Sigmoid colon (tissue), 4 donors: ENCODE results near the gene HERC4.

Source experiments
- CTCF ChIP-seq, 4 experiments: fragments of 450-650 bp in 3 of 4; fragments of 200-600 bp in 1 of 4; IDR thresholded peaks; one replicate each; pipeline ENCODE4 v1.5.1; 2016 to 2019; ENCODE audit warnings: antibody characterized with exemption in 4 of 4, mild to moderate bottlenecking in 3 of 4, moderate library complexity in 2 of 4
- EP300 ChIP-seq, 4 donors: sonication (generic); formaldehyde crosslinking; IDR thresholded peaks; one replicate each; pipeline ENCODE4 v1.6.1; 2017; ENCODE audit warnings: antibody characterized with exemption in 4 of 4
- POLR2A ChIP-seq, 2 donors: fragments of 450-650 bp; IDR thresholded peaks; one replicate each; pipeline ENCODE4 v1.6.1; 2016; ENCODE audit warnings: antibody characterized with exemption in 2 of 2, mild to moderate bottlenecking in 2 of 2, moderate library complexity in 2 of 2
- POLR2AphosphoS5 ChIP-seq, 4 donors: sonication (generic); formaldehyde crosslinking; IDR thresholded peaks; one replicate each; pipeline ENCODE4 v1.6.1; 2017; ENCODE audit warnings: antibody characterized with exemption in 4 of 4

- TF ChIP-seq CTCF (IDR thresholded peaks at IDR 0.05) (no peak), POLR2A (IDR thresholded peaks at IDR 0.05) (no peak), POLR2AphosphoS5 (IDR thresholded peaks at IDR 0.05) (no peak), EP300 (IDR thresholded peaks at IDR 0.05) (no peak)
Observed at GRCh38 chr10:67933199-67933598, 141.9 kb downstream of the HERC4 start.
